Glomerular endothelial cell (primary cell): ENCODE data around the gene DPY30. TPM values are rescaled to one million over a fixed set of nuclear protein-coding genes. Genes with fewer than 3 reads are reported as not detected.
"Not testable (repeated sequence)": the region's sequence is repeated elsewhere in the genome, so short reads cannot be mapped to it uniquely, and the experiment has no call there.

Source experiments
- DNase-seq: peaks from one replicate; pipeline ENCODE4 v3.0.0-alpha.2; 2011; ENCODE audit warnings: low read depth, low spot score; ENCODE audit errors: extremely low read depth
- total RNA-seq: library from RNA; depleted of rRNA; stranded (reverse); fragments of >200 nt; gene quantifications from 2 replicates; pipeline ENCODE4 v1.2.3, GENCODE V29; 2015

Gene DPY30
- total RNA-seq, 1 donor from 2014 or later, result 68.7 TPM

- DNase-seq, result not testable (repeated sequence)
Measured at GRCh38 chr2:32010280-32010669, 29.3 kb downstream of the DPY30 start.

- no peak for DNase-seq
Measured at GRCh38 chr2:32009516-32010256, 29.9 kb downstream of the DPY30 start.

- no peak for DNase-seq
Measured at GRCh38 chr2:32008805-32009515, 30.6 kb downstream of the DPY30 start.

- no peak for DNase-seq
Measured at GRCh38 chr2:32007121-32007391, 32.5 kb downstream of the DPY30 start.

GRCh38 chr2:32005371-32005976, 34.1 kb downstream of the DPY30 start:
- no peak for DNase-seq

- DNase-seq, result no peak
Measured at GRCh38 chr2:32003791-32004190, 35.8 kb downstream of the DPY30 start.

- DNase-seq, result no peak
Measured at GRCh38 chr2:32002406-32002805, 37.2 kb downstream of the DPY30 start.

GRCh38 chr2:31999438-31999837, 40.2 kb downstream of the DPY30 start:
- no peak for DNase-seq

GRCh38 chr2:31998731-31999383, 40.7 kb downstream of the DPY30 start:
- DNase-seq, result no peak

- no peak for DNase-seq
Measured at GRCh38 chr2:31997653-31998052, 42.0 kb downstream of the DPY30 start.

- no peak for DNase-seq
Measured at GRCh38 chr2:31996571-31997150, 42.9 kb downstream of the DPY30 start.

- no peak for DNase-seq
Measured at GRCh38 chr2:31992934-31993333, 46.7 kb downstream of the DPY30 start.

- no peak for DNase-seq
Measured at GRCh38 chr2:31992025-31992579, 47.5 kb downstream of the DPY30 start.

- DNase-seq, result no peak
Measured at GRCh38 chr2:31989946-31990345, 49.7 kb downstream of the DPY30 start.

- DNase-seq, result no peak
Measured at GRCh38 chr2:31987454-31988220, 52.0 kb downstream of the DPY30 start.

GRCh38 chr2:31986906-31987305, 52.7 kb downstream of the DPY30 start:
- no peak for DNase-seq

GRCh38 chr2:31983762-31984467, 55.7 kb downstream of the DPY30 start:
- no peak for DNase-seq

- DNase-seq, result no peak
Measured at GRCh38 chr2:31980674-31981356, 58.8 kb downstream of the DPY30 start.

GRCh38 chr2:31979956-31980355, 59.6 kb downstream of the DPY30 start:
- DNase-seq, result no peak
